Limb (tissue), 2 donors: ENCODE measurements around the gene ADAMTS18.

Source experiments
- DNase-seq, 2 donors: peaks; one replicate each; pipeline ENCODE4 v3.0.0-alpha.2; 2016; ENCODE audit errors: extremely low spot score in 2 of 2

The ADAMTS18 gene

DNA sequence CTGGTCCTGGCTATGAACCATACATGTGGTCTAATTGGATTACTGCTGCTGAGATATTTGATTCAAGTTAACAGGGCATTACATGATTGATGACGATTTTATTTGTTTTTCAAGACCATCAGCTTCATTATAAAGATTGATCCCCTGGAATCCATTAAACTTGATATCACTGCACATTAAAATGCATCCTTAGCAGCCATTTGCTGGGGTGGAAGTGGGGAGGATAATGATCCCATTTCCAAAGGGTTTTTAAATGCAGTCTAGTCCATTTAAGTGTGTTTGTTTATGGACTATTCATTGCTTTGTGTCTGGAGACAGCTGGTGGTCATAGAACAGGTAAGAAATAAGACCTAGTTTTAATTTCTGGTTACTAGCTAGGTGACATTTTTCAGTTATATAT lies 40.9 kb downstream of the ADAMTS18 start:
- no peak for DNase-seq

DNA sequence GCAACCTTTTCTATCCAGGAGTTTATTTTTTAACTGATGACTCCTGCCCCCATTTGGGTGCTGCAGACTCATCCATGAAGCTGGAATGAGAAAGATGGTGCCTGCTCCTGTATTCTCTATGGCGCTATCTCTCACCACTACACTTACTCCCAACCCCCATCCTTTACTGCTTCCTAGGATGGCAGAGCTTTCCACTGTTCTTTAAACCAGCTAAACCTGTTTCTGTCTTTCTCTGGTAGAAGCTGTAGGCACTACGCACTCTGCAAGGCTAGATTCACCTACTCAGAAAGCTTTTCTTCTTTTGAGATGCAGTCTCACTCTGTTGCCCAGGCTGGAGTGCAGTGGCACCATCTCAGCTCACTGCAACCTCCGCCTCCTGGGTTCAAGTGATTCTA lies 47.0 kb downstream of the ADAMTS18 start:
- DNase-seq = no peak

DNA sequence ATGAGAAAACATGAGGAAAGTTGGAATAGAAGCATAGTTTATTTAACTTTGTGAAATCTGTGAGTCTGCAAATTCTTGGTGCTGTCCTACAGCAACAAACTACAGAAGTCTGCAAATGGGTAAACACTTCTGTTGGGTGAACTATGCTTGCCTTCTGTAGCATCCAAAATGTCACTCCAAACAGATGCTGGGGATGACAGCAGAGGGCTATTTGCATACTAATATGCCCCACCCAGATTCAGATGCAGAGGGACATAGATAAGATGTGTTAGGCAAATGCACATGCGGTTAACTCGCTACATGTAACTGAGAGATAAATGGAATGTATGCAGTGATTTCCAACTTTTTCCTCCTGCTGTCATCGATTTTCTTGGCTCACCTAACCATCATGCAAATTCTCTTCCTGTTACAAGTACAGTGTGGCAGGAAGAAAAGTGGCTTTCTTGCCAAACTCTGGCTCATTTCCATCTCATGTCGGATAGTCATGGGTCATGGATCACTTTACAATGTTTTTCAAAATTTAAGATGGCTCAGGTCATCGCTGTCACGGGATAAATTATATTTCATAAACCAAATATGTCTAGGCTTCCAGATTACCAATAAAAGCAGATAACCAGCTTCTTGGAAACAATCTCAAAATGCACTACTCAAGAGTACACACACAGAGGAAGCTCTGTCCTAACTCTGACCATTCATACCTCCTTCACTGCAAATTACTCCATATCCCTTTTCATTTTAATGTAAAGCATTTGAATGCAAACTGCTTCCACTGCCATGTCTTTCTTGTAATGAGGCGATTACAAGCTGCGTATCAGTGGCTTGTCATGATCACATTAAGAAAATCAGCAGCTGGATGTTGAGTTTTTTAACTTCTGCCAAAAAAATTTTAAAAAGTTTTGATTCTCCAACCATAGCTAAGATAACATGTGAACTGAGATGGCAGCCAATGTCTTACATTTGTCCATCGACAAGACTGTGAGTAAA lies 47.7 kb downstream of the ADAMTS18 start:
- DNase-seq = no peak

DNA sequence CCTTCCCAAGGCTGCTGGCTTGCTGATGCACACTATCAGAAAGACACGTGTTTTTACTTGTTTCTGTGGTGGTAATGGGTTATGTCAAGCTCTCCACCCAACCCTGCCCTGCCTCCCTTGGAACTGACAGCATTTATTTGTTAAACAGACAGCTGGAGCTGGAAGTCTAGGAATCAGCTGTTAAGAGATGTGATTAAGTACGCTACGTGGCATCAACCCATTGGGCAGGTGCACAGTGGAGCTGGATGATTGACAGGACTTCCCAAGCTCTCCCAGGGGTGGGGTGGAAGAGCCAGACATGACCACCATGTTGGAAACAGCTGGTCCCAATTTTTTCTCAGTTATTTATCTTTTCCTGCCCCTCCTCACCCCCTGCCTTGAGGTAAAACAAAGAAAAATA lies 49.4 kb downstream of the ADAMTS18 start:
- no peak for DNase-seq

DNA sequence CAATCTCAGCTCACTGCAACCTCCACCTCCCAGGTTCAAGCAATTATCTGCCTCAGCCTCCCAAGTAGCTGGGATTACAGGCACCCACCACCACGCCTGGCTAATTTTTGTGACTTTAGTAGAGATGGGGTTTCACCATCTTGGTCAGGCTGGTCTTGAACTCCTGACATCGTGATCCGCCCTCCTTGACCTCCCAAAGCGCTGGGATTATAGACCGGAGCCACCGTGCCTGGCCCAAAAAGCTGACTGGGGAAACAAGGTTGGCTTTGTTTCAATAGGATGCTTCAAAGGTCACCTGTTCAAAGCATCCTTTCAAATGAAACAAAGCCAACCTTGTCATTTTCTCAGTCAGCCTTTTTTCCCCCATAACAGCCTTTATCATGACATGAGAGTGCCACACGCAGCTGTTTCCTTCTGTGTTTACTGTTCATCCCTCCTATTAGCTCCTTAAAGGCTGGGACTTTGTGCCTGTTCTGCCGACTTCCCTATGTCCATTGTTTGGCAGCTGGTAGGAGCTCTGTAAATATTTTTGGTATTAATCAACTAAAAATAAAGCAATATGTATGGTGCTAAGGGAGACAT lies 51.1 kb downstream of the ADAMTS18 start:
- DNase-seq = no peak

DNA sequence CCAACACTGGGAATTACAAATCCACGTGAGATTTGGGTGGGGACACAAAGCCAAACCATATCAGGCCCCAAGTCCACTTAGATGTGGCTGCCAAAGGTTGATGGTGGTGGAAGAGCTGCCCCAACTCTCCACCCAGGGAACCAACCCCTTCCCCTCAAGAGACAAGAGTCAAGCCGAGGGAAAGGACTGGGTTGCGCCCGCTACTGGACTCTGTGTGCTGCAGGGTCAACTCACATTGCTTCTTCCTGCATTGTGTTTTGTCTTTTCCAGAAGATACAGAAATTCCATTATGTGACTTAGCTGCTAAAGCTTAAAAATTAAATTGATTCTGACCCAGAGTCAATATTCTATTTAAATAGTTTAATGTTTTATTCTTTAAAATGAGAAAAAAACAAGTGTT lies 58.5 kb downstream of the ADAMTS18 start:
- DNase-seq = no peak

DNA sequence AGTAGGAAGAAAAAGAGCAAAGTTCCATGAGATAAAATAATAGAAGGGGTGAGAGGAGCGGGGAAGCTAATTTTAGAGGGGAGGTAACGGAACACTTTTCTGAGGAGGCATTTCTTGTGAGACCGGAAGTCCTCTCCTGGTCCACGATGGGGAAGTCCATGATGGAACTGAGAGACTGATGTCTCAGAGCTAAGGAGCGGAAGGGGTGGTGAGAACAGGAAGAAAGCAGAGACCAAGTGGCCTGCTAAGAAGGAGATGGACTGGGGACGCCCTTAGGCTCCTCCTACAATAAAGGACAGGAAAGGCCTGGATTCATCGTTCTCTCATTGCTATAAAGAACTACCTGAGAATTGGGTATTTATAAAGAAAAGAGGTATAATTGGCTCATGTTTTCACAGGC lies 59.4 kb downstream of the ADAMTS18 start:
- no peak for DNase-seq

DNA sequence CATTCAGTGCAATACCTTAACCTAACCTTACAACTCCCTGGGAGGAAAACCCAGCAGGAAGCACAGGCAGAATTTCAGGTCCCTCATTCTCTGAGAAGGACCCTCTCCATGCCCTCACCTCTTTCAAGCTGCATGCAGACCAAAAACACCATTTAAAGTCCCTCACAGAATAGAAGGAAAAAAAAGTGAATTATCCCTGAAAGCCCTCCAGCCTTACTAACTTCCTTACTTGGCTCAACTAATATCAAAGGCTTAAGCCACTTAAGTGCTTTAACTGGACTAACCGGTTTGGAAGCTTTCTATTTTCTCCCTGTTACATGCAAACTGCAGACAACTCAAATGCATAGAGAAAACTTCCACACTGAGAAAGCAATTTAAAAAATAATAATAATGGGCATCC lies 60.5 kb downstream of the ADAMTS18 start:
- no peak for DNase-seq

DNA sequence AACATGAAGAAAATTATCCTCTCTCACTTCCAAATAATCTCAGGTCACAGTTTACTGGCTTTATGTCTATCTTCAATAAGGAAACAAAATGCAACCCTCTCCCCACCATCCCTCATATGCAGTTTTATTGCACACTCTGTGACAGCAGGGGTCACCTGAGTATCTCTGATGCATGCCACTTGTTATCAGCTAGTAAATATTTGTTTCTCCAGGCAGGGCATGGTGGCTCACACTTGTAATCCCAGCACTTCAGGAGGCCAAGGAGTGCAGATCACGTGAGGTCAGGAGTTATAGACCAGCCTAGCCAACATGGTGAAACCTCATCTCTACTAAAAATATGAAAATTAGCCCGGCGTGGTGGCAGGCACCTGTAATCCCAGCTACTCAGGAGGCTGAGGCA lies 61.1 kb downstream of the ADAMTS18 start:
- no peak for DNase-seq

DNA sequence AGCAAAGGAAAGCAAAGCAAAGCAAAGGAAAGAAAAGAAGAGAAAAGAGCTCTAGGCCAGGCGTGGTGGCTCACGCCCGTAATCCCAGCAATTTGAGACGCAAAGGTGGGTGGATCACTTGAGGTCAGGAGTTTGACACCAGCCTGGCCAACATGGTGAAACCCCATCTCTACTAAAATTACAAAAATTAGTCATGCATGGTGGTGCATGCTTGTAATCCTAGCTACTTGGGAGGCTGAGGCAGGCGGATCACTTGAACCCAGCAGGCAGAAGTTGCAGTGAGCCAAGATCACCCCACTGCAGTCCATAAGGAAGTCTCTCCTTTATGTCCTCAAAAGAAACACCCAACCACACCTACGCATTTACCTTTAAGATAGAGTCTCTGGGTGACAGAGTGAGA lies 70.1 kb downstream of the ADAMTS18 start:
- no peak for DNase-seq

DNA sequence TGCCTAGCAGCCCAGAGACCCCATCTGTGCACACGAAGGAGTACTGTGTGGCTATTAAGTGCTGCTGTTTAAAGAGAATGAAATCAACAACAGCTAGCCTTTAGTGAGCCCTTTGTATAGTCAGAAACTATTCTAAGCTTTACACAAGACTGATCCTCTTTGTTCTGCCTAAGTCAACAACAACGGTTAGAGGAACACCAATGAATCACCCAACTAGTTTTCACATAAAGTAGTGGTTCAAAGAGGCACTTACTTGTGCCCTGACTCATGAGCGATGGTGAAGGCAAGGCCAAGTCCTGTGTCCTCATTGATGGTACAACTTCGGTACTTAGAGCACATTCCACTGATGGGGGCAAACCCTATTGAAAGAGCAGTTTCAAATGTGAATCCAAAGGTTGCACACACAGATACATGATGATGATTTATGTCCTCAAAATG lies 75.8 kb downstream of the ADAMTS18 start:
- DNase-seq = no peak

DNA sequence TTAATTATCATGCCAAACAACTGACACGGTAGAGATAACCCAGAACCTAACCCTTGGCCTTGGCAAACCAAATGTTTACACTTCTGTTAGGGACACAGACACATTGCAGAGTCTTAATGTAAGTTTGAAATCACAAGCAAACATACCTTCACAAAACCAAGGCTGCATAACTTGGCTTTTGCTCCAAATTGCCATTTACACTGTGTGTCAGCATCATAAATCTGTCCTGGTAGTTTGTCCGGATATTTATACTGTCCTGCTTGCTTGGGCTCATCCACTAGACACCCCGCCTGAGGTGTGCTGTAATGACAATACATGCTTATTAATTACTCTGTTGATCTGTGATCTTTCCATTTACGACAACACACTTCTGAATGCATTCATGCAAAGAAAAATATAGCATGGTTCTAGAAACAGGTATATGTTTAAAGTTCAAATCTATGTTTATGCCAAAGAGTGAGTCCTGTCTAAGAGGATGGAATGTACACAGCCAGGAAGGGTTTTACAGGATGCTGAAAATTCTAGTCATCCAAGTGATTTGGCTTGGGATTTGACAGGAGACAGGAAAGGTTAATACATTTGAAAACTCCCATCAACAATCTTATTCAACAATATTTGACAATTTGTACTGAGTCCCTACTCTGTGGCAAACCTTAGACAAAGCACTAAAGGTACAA lies 81.1 kb downstream of the ADAMTS18 start:
- no peak for DNase-seq

DNA sequence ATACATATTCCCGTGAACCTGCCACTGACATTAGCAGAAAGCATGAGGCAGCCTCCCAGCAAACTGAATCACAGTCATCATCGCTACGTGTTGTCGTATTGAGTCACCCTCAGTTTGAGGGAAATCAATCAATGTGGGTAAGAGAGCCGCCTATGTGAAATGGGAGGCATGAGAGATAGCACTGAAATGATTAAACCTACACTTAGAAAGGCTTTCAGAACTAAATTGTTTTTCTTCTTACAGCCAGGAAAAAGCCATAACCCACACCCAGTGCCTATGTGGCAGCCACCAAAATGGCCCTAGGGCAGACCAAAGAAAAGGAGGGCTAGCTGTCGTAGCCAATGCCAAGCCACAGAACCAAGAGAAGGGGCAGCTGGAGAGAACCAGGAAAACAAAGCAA lies 90.5 kb downstream of the ADAMTS18 start:
- no peak for DNase-seq

DNA sequence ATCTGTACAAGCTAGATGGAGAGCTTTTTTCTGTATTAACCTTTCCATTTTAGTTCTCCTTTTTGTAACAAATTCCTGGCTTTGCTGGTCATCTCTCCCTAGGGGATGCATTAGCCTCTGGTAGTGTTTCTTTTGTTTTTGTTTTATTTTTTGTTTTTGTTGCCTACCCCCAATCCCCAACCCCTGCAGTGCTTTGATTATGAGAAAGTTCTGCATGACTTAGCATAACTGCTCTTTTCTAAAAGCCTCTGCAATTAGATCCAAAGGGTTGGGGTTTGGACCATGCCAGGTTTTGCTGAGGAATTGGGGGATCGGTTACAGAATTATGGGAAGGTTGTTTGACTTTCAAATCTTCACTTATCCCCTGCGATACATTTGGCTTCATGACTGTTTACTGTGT lies 98.2 kb downstream of the ADAMTS18 start:
- no peak for DNase-seq

DNA sequence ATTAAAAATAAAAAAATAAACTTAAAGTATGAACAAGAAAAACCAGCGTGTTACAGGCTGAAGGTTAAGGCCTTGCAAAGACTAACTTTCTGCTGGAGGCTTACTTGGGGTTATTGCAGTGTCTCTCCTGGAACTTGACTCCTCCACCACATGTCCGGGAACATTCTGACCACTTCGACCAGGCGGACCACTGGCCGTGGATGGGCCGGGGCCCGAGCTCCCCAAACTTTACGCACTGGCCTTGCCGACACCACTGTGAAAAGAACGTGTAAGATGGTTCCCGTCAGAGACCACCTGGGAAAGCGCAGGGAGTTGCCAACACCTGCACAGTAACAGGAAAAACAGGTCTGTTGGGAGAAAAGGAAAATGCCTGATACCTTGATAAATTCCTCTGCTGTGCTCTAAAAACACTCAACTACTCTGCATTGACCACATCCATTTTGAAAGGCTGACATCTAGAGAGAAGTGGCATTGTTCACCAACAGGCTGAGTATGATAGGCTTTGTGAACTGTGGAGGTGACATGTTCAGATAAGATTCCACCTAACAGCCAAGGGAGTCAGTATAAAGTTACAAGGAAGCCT lies 99.1 kb downstream of the ADAMTS18 start:
- no peak for DNase-seq

DNA sequence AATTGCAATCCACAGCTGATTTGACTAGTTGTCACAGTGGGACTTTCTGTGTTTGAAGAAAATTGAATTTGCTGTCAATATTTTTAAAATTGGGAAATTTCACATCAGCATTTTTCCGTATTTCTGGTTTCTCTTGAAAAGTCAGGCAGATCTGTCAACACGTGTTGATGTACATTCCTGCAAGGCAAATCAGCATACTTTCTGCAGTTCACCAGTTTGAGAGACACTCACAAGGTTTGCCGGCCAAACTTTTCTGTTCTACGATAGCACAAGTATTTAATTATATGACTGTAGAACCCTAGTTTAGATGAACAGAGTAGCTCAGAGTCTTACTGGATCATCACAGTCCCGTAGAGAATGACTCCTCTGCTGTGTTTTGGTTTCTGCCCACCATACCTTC lies 102.0 kb downstream of the ADAMTS18 start:
- DNase-seq = no peak

DNA sequence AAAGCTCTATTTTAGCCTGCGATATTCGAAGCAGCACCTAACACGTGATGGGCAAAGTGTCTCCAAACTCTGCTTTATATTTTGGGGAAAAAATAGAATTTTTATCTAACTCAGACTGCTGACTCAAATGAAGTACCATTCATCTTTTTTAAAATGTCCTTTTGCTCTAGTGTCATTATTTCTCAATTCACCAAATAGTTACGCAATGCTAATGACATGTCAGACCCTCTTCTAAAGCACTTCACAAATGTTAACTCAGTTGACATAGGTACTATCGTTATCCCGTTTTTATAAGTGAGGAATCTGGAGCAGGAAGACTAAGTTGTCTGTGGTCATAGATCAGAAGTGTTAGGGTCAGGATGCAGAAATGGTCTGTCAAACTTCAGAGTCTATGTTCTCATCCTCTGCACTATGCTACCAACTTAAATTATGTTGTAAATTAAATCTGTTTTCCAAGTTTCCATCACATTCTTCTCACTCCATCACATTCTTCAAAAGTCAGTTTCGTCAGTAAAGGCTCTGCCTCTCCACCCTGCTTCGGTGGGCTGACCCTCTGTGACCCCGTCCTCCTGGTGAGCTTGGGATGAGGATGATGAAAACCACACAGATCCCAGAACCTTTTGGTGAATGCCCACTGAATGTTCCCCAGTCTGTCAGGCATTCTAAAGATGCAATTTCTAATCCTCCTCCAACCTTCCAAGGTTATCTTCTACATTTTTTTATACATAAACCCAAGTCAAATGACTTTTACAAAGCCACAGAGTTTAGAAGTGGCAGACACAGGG lies 102.8 kb downstream of the ADAMTS18 start:
- DNase-seq = no peak

DNA sequence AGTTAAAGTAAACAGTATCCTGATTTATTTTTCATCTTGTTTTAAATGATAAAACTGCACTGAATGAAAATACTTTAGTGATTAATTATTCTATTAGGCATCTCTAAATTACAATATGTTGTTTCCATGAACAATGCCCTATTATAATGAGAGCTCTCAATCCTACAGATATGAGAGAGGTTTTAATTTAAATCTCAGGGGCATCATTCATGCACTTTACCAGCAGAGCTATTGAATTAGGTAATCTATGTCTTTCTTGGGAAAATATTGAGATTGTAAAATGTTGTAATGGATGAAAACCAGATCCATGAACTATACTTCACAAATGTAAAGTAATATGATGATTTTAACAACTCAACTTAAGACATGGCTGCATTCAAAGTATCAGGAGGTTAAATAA lies 103.8 kb downstream of the ADAMTS18 start:
- no peak for DNase-seq

DNA sequence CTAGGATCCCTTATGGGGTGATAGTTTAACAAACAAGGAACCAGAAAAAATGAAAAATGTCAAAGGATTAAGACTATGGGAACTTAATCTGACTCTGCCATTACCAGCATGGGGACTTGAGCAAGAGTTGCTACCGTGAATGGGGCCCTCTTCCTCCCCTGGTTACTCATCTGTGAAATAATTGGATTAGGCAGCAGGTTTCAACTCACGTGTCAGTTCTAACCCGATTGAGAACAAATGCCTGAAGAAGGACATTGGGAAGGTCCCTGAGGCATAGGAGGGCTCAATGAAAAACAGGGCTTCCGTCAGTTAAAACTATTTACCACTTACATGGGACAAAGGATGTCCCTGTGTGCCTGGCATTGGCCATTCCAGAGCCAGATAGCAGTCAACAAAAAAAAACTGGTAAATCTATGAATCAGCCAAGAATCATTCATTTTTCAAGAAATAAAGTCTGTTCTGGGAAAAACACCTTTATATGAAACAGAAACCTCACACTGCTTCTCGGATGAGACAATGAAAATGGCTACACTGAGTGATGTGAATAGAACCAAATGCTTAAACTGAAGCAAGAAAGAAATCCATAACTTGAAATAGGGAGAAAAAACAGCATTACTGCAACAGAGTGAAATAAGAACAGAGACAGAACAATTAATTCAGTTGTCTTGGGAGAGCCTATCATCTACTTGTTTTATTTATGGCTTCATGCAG lies 104.3 kb downstream of the ADAMTS18 start:
- DNase-seq = no peak

DNA sequence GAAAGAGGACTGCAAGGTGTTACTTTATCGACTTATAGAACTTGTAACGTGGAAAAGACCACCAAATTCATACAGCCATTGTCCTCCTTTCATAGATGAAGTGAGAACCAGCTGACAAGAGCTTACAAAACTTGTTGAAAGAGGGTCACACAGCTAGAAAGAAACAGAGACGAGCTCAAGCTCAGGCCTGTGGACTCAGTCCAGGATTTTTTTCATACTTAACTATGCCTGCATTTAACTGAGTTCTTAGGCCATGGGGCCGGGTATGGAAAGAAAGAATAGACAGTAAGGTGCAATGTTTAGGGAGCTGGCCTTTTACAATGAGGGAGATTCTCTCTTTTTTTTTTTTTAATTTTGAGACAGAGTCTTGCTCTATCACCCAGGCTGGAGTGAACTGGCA lies 106.1 kb downstream of the ADAMTS18 start:
- DNase-seq = no peak

DNA sequence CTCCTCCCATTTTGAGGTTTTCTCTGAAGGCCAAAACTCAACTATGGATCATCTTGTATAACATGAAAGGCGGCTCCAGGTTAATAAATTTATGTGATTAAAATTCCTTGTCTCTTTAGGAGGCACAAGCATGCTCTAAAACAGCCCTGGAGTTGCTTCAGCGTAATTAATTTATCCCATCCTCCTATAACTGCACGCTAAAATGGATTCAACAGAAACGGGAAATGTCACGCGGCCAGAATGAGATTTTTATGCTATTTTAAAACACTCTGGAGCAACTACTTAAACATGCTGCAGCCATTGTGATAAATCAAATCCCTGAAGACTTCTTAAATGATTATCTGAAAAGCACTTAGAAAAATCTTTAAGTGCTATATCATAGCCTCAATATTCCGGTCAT lies 106.6 kb downstream of the ADAMTS18 start:
- DNase-seq = no peak
